Measurements from ENCODE around the gene CACNA1B.

Gene CACNA1B

DNA sequence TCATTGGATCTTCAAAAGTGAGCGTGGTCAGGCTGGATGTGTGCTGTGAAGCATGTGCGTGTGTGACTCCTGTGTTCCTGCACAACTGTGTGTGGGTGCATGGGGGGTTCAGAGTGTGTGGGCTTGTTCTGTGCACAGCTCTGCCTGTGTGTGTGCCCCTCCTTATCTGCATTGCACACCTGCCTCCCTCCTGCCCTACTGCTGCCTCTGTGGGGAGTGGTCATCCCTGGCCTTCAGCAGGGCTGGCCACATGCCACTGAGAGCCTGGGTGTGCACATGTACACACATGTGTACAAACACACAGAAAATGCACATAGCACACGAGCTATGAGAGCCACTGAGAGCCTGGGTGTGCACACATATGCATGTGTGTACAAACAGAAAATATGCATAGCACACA lies 92.1 kb downstream of the CACNA1B start:
- DNase-seq = no peak

DNA sequence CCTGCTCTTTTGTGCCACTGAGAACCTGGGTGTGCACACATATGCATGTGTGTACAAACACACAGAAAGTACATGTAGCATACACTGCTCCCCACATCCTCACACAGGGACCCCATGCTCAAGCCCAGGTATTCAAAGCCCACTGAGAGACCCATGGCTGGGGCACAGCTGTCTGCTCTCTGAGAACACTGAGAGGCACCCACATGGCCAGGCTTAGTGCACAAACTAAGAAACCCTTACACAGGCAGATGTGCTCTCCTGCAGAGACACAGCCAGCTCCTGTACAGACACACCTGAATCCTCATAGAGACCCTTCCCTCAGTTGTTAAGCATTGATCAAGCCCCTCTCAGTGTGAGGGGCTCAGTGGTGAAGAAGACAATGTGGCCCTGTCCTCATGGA lies 92.5 kb downstream of the CACNA1B start:
- DNase-seq = no peak

DNA sequence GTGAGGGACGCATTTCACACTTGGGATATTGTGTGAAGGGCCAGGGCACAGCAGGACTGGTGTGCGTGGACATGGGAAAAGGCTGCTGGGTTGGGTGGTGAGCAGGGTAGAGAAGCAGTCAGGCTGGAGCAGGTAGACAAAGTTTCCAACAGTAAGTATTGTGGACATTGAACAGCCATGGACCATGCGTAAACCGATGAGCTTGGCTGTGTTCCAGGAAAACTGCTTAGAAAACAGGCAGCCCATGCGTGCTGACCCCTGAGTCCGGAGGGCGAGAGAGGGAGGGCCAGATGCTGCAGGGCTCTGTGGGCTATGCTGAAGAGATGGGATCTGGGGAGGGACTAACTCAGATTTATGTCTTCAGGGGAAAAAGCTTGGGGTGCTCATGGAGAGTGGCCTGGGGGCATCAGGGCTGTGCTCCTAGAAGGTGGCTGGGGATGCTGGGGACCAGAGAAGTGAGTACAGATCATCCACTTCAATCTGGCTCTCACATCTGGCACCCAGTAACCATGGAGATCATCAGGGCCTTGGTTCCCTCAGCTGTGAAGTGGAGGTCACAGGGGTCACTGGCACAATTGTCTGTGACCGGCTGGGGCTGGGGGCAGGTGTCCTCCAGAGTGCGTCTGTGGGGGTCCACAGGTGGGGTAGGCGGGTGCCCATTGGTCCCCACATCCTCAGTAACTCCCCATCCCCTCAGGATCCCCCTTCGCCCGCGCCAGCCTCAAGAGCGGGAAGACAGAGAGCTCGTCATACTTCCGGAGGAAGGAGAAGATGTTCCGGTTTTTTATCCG lies 93.3 kb downstream of the CACNA1B start:
- no peak for DNase-seq

DNA sequence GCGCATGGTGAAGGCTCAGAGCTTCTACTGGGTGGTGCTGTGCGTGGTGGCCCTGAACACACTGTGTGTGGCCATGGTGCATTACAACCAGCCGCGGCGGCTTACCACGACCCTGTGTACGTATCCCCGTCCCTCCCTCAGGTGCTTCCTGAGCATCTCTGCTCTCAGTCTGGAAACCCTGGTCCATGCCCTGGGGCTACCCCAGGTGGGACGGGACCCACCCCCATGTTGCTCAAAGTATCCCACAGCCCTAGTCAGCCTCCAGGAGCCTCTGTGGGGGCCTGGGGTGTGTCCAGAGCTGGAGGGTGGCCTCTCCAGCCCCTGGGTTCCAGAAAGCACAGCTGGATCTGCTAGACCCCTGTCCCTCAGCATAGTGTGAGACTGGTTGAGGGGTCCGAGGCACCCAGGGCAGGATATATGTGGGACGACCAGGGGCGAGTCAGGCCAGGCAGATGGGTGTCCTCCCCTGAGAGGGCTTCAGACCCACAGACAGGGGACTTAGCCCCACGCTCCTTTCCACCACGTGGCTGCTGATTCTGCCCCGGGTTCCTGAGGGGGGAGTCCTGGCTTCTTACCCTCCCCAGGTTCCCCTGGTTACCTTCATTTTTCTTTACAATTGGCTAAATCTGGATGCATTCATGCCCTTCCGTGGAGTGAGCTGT lies 94.0 kb downstream of the CACNA1B start:
- no peak for DNase-seq

DNA sequence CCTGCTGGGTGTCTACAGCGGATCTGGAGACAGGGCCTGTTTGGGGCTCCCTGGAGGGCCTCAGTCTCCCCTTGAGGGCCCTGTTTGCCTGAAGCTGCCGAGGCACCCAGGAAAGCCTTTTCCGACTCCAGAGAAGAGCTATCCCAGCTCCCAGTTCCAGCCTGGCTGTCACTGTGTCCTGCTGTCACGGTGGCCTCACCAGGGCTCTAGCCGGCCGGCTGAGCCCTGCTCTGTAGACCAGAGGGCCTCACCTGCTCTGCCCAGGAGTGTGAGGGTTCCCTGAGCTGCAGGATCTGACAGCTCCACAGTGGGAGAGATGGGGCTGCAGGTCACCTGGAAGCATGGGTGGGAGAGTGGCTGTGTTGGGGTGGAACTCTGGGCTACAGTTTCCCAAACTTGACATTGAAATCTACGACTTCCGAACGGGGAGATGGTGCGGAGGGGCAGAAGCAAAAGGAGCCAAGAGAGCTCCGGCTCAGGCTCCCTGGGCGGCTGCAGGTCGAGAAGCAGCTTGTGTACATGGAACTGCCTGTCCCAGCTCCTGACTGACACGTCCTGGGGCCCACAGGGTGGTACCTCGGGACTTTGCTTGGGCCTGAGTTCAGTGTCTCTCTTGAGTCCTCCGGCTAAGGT lies 94.9 kb downstream of the CACNA1B start:
- no peak for DNase-seq

DNA sequence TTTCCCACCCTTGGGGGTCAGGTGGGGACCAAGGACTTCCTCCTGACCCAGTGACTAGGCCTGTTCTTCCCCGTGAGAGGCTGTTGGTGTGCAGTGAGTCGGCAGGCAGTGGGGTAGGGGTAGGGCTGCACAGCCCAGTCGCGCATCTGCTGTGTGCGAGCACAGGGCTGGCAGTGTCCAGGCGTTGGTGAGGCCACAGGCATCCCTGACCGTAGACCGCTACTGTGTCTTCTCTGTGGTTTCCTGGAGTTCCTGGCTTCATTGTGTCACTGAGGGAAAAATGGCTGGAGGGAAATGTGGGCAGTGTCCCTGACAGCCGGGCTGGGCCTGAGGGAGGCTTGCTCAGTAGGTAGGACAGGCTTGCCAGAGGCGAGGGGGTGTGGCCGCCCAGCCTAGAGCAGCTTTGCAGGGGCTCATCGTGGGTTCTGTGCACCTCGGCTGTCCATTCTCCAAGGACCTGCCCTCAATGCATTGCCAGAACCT lies 95.4 kb downstream of the CACNA1B start:
- no peak for DNase-seq

DNA sequence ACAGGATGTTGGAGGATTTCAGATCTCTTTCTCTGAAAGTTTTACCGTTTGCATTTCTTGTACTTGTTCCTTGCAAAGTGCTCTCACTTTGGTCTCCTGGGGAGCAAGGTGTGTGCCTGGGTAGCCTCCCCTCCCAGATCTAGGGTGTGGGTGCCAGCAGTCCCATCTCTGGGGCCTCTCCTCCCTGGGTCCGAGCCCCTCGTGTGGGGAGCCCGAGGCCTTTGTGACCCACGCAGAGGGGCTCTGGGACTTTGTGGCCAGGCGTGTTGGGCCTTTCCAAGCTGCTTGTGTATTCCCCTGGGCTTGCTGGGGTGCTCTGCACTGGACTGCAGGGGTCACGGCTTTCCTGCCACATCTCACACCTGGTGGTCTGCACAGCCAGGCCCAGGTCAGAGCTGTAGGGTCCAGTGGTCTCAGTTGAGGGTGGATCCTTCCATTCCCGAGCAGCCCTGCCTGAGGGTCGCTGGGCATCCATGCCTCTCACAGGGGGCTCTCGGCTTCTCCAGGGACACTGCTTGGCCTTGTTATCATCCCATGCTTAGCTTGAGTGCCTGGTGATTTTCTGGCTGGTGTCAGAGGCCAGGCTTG lies 96.3 kb downstream of the CACNA1B start:
- no peak for DNase-seq

DNA sequence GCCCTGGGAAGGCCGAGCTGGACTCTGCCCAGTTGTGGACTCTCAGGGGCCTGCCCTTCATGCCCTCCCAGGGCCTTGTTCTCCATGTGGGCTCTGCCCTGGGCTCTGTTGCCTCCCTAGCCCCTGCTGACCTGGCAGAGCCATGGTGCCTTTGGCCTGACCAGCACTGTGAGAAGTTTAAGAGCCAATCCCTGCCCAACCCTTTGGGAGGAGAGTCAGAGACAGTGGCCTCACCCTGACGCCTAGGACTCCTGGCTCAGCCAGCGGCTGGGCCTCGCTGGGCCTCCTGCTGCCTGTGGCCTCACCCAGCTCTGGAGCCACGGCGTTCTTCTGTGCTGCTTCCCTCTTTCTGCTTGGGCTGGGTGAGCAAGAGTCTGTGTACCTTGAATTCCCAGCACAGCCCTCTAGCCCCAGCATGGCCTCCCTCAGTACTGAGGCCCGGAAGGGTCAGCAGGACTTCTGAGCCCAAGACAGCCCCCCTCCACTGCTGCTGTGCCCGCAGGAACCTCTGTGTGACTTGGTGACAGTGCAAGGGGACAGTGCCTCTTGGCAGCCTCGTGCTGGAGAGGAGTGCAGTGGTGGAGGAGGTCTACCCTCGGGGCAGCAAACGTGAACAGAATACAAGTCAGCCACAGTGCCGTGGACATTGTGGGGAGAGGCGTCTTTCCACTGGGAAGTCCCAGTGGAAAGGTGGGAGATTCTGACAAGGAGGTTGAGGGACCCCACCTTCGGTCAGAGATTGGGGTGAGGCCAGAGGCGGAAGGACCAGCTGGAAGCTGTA lies 97.4 kb downstream of the CACNA1B start:
- DNase-seq = no peak

DNA sequence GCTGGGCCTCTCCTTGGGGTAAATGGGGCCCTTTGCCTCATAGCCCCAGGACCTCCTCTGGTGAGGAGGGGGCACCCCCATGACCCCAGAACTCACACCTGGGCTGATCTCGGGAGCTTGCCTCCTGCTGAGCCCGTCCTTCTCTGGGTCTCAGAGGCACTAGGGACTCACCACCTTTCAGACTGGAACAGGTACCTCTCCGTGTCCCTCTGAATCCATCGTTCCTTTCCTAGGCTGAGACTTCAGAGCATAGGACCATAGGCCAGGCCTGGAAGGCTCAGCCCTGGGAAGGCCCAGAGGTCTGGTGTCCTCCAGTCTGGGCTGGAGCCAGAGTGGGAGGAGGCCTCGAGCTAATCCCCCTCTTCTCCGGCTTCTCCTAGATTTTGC lies 97.9 kb downstream of the CACNA1B start:
- no peak for DNase-seq

DNA sequence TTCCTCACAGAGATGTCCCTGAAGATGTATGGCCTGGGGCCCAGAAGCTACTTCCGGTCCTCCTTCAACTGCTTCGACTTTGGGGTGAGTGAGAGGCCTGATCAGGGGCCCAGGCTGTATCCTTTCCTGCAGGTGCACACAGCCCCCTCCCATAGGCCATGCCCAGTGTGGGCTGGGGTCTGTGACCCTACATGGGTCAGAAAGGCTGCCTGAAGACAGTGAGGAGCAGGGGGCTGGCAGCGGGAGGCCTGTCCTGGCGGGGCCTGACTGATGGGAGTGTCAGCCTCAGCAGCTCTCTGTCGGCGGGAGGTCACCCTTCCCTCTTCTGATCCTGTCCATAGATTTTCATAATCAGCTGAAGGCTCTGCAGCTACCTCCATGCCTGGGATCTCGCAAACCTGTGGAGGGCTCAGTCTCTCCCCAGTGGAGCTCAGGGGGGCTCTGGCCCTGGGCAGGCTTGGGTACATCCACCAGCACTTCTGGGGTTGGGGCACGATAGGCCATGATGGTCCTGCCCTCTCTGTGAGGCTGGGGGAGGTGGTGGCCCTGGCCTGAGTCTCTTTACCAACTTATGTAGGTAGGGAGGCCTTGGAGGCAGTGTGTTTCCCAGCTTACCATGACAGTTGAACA lies 98.5 kb downstream of the CACNA1B start:
- DNase-seq = no peak

DNA sequence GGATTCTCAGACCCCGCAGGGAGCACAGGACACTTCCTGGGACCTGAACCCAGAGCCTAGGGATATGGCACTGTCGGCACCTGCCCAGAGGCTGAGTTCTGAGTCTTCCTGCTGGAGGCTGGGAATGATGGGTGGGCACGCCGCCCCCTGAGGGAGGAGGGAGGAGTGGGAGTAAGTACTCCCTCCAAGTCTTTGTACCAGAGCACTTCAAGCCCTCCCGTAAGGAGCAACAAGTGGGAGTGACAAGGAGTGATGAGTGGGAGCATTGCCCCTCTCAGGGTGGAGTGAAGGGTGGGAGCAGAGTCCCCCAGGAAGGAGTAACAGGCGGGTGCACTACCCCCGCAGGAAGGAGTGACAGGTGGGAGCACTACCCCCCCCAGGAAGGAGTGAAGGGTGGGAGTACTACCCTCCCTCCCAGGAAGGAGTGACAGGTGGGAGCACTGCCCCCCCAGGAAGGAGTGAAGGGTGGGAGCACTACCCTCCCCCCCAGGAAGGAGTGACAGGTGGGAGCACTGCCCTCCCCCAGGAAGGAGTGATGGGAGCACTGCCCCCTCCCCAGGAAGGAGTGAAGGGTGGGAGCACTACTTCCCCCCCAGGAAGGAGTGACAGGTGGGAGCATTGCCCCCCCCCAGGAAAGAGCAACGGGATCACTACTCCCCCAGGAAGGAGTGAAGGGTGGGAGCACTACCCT lies 100.1 kb downstream of the CACNA1B start:
- DNase-seq = no peak

DNA sequence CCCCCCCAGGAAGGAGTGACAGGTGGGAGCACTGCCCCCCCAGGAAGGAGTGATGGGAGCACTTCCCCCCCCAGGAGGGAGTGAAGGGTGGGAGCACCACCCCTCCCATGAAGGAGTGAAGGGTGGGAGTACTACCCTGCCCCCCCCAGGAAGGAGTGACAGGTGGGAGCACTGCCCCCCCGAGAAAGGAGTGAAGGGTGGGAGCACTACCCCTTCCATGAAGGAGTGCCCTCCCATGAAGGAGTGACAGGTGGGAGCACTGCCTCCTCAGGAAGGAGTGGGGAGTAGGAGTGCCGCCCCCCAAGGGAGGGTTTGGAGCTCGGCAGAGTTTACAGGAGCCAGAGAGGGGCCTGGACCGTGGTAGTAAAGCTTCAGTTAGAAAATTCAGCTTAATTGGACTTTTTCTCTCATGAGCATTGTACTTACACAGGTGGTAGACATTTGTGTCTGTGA lies 100.7 kb downstream of the CACNA1B start:
- no peak for DNase-seq

DNA sequence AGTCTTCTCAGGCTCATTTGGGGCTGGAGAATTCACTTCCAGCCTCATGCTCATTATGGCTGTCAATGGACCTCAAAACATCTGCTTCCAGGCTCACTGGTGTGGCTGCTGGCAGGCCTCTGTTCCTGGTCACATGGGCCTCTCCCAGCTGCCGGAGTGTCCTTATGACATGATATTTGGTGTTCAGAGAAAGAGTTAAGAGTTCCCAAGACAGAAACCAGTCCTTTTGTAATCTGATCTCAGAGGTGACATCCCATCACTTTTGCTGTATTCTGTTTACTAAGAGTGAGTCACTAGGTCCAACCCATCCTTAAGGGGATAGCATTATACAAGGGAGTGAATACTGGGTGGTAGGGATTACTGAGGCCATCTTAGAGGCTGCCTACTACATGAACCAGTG lies 104.6 kb downstream of the CACNA1B start:
- no peak for DNase-seq

DNA sequence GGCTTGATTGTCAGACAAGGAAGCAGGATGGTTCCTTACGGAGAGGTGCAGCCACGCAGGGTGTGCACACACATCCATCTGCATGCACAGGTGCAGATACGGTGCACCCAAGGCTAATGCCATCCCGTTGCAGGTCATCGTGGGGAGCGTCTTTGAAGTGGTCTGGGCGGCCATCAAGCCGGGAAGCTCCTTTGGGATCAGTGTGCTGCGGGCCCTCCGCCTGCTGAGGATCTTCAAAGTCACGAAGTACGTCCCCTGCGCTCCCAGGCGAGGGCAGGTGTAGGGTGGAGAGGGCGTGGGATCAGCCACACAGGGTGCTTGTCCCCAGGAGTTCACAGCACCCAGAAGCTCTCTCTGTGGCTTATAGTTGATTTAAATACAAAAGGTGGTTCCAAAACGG lies 106.4 kb downstream of the CACNA1B start:
- no peak for DNase-seq

DNA sequence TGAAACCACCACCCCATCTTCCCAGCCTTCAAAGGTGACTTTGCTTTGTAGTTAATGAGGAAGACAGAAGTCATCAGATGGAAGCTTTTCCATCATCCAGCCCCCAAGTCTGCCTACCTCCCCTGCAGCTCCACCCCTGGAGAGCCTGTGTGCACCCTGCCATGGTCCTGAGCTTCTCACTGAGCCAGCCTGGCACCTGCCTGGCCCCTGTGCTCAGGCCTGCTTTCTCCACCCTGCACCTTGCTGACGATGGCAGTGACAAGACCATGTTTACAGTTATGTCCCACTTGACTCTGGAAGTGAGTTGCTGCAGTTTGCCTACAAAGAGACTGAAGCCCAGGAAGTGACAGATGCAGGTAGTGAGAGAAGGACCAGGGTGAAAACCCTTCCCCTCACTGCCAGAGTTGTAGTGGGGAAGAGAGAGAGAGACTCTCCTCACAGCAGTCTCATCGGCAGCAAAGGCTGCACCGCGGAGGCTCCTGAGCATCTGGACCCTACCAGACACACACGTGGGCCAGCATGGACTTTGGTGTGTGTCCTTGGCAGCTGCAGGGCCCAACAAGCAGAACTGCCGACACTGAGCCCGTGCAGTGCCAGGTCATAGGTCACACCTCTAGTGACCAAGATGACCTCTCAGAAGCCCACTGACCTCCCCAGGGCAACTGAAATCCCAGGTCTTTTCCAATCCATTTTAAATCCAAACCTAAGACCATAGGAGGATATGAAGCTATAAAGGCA lies 107.1 kb downstream of the CACNA1B start:
- DNase-seq = no peak

DNA sequence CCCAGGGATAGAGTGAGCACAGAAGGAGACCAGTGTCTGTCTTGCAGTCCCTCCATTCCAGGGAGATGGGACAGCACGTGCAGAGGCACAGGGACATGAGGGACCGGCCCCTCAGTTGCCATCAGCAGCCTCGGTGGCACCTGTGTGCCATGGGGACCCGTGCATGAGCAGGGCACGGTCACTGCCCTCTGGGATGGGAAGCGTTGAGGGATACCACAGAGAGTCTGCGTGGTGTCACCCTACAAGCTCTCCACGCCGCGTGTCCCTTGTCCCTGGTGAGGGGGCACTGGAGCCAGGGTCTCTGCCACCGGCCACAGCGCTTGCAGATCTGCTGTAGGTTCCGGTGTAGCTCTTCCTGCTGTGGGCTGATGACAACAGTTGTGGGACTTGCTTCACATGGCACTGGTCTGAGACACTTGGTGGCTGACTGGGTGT lies 108.1 kb downstream of the CACNA1B start:
- no peak for DNase-seq

DNA sequence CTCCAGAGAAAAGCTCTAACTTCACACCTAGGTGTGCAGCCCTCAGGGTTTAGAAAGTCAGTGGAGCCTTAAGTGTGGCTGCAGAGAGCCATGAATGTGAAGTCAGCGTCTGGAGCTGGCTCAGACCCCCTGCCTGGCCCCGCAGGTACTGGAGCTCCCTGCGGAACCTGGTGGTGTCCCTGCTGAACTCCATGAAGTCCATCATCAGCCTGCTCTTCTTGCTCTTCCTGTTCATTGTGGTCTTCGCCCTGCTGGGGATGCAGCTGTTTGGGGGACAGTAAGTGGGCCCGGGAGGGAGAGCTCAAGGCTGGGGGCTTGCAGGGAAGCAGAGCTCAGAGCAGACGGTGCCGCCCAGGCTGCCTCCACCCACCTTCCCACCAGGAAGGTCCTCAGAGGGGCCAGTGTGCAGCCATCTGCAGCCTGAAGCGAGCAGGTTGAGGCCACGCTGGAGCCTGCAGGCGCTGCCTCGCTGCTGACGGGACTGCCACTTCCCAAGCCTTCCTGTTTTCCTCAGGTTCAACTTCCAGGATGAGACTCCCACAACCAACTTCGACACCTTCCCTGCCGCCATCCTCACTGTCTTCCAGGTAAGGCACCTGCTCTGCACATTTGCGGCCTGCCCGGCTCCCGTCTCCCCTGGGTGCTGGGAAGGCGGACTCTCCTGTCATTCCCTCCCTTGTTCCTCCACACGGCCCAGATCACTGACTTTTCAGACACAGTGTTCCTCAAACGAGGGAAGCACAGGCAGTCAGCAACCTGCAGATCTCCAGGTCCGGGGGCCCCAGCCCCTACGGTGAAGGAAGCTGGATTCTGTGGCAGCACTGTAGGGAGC lies 108.9 kb downstream of the CACNA1B start:
- no peak for DNase-seq

DNA sequence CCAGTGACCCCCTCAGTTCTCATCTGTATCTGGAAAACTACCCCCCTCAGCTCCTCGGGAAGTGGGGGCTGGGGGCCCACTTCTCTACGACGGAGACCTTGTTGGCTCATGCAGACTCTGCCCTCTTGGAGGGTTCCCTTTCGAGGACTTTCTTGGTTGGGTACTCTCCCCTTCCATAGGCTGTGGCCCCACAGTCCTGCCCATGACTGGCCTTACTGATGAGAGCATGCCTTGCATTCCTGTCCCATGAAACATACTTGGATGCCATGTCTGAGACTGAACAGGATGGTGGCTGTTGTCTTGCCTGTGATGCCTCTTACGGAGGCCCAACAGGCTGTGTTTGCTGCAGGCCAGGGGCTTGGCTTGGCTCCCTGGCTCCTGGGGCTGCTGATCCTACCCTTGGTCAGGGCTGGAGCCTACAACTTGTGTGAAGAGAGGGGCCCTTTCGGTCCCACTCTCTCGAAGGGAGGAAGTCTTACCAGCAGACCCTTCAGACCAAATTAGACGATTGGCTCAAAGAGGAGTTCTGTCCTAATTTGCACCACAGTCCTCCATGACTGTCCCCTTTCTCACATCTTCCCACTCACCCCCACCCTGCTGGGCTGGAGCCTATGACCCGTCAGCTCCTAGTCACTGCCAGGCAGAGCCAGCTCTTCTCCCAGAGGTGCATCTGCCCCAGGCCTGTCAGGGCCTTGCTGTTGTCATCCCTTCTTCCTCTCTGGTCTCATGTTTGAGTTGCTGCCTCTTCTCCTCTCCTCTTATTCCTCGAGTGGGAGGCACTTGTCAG lies 109.9 kb downstream of the CACNA1B start:
- no peak for DNase-seq

DNA sequence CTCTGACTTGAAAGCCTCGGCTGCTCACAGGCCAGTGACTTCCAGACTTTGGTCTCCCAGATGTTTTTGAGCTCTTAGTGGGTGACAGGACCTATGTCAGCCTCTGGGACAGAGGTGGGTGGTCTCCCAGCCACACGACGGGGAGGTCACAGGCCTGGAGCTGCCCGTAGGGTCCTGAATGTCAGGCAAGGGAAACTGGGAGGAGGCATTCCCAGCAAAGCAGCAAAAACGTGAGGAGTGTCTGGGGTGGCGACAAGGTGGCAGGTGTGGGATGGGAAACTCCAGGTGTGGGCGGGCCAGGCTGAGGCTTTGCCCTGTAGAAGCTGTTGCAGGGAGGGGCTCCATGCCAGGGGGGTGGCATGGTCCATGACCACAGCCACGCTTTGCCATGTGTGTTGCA lies 110.5 kb downstream of the CACNA1B start:
- DNase-seq = no peak

Data from CD4-positive, alpha-beta T cell treated with Interleukin-10 for 1 hour (primary cell).